HG03139 (cell line): ENCODE data around the gene KIF1A.

ENCODE experiments used
- ATAC-seq: cut with Tn5 transposase; IDR thresholded peaks from one replicate; pipeline ENCODE4 v1.9.1; 2021; ENCODE audit not compliant: unreplicated experiment

Gene KIF1A

GRCh38 chr2:240821429-240821778 lies 1.4 kb upstream of the KIF1A start:
- no peak for ATAC-seq

- ATAC-seq: no peak
Measured at GRCh38 chr2:240820607-240821428, 799 bp upstream of the KIF1A start.

DNA sequence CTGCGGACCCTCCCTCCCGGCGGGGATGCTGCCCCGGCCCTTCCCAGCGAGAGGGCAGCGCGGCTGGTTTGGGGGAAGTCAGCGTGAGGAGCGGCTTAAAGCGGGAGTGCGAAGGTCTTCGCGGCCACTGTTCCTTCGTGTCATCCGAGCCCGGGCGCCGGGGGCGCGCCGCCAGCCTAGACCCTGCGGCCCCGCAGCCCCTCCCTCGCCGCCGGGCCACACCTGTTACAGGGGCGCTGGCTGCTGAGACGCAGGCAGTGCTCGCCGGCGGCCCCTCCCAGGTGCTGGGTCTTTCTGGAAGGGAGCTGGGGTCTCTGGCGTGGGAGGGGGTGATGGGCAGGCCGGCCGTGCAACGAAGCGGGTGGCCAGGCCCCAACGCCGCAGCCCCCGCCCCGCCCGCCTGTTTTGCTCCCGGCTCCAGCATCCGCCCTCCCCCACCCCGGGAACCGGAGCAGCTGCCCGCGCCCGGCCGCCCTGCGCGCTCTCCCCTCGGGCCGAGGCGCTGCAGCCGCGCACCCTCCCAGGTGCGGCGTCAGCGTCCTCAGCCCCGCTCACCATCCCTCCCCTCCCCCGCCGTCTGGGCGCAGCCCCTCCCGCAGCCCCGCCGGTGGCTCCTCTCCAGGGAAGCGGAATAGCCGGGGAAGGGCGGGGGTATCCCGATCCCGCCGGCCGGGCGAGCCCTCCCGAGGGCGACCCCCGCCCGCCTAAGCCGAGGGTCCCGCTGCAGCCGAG lies 727 bp downstream of the KIF1A start:
- ATAC-seq: no peak

DNA sequence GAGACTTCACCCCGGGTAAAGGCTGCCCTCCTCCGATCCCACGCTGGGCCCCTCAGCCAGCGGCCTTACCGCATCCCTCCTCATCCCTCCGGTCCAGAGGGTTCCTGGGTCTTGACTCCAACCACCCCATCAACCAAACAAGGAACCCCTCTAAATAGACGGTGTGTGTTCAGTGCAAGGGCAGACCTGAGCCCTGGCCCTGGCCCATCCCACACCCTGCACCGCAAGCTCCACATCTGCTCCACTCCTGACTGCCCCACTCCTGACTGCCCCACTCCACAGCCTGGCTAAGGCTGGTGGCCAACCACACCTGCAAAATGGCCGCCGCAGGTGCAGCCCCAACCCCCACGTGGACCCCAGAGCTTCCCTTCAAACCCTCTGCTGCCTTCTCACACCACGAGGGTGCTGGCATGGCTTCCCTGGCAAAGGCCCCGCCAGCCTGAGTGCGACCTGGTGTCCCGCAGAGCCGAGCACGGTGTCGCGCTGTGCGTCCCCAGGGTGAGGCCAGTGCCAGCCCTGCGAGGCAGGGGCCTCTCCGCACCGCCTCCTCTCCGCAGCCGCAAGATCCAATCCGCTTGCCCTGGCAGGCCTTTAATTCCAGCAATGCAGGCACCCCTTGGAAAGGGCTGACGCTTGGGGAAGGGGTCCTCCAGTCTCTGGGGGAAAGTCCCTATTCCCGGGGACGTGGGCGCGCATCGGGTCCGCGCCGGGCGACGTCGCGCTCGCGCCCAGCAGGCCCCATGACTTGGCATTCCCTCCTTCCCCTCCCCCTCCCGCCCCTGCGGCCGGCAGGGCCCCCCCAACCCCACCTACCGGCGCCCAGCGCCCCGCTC lies 1.5 kb downstream of the KIF1A start:
- ATAC-seq: no peak

GRCh38 chr2:240817496-240818292 lies 2.3 kb downstream of the KIF1A start:
- ATAC-seq: no peak

- ATAC-seq: no peak
Measured at GRCh38 chr2:240816584-240817495, 3.2 kb downstream of the KIF1A start.

DNA sequence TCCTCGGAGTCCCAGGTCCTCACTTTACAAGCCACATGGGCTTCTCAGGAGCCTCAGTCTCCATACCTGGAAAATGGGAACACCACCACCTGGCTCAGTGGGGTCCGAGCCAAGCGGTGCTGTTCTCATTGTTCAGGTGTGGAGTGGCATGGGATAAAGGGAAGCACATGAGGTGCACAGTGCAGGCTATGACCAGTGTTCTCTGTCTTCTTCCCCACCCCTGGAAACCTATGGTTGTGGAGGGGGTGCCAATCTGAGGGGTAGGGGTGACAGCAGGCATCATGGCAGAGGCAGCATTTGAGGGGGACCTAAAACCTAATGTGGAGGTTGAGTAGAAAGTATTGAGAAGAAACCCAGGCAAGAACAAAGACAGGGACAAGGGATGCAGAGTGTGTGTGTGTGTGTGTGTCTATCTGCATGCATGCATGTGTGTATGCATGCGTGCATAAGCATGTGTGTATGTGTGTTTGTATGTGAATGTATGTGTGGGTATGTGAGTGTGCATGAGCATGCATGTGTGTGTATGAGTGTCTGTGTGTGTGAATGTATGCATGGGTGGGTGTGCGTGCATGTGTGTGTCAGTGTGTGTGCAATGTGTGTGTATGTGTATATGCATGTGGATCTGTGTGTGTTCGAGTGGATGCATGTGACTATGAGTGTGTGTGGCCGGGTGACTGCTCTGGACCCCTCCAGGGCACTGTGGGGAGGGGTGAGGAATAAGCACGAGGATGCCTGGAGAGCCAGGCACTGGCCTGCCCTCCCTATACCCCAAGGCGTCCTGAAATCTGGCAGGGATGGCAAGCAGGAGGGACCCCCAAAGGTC lies 4.0 kb downstream of the KIF1A start:
- no peak for ATAC-seq

DNA sequence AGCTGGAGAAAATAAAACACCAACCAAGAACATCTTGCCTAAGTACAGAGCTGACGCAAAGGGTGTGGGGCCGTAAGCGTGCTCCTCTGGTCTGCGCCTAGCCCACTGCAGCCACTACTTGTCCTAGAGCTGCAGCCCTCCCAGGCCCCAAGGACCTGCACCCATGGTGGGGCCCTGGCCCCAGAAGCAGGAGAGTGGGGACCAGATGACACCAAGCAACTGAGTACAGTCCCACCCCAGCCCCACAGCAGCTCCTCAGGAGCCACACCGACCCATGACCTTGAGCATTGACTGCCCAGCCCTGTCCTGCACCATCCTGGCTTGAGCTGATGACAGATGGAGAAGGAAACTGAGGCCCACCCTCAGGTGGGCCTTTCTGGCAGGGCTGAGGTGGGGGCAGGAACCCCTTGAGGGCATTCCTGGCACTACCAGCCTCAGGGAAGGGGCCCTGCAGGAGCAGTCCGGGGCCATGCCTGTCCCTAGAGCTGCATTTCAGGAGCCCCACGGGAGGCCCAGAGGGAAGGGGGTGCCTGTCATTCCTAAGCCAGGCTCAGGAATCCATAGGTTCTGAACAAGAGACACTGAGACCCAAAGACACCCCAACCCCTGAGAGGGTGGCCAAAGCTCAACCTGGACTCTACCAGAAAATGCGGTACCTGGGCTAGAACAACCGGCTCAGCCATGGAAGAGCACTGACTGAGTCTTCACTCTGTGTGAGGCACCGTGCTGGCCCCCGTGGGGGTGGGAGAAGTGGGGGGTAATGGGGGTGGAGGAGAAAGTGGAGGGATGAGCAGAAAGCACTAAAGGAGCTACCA lies 4.9 kb downstream of the KIF1A start:
- ATAC-seq: no peak

DNA sequence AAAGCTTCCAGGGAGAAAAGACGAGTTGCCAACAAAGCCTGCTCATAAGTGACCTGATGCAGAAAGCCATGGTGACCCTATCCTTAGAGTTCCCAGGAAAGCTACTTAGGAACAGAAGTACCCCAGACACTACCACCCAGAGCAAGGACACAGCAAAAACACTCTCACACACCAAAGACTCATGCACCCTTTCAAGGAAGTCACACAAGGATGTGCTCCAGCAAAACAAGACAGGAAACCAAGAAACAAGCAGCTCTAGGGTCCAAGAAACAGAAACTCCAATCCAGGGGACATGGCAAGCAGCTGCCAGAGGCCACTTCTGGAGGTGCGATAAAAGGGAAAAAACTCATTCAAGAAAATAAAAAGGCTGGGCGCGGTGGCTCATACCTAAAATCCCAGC lies 5.7 kb downstream of the KIF1A start:
- ATAC-seq: no peak

- ATAC-seq: no peak
Measured at GRCh38 chr2:240813231-240813921, 6.6 kb downstream of the KIF1A start.

DNA sequence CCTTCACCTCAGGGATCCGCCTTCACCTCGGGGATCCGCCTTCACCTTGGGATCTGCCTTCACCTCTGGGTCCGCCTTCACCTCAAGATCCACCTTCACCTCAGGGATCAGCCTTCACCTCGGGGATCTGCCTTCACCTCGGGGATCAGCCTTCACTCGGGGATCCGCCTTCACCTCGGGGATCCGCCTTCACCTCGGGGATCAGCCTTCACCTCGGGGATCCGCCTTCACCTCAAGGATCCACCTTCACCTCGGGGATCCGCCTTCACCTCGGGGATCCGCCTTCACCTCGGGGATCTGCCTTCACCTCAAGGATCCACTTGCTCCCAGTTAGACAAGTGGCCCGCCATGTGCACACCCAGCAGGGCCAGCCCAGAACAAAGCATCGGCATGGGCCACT lies 7.3 kb downstream of the KIF1A start:
- ATAC-seq: no peak

DNA sequence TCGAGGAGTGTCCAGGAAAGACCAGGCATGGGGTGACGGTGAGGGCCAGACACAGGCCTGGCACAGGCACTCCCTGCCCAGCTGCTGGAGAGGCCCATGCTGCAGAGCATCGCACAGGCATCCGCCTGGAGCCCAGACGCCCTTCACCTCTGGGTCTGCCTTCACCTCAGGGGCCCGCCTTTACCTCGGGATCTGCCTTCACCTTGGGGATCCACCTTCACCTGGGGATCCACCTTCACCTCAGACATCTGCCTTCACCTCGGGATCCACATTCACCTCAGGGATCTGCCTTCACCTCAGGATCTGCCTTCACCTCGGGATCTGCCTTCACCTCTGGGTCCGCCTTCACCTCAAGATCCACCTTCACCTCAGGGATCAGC lies 7.7 kb downstream of the KIF1A start:
- no peak for ATAC-seq

DNA sequence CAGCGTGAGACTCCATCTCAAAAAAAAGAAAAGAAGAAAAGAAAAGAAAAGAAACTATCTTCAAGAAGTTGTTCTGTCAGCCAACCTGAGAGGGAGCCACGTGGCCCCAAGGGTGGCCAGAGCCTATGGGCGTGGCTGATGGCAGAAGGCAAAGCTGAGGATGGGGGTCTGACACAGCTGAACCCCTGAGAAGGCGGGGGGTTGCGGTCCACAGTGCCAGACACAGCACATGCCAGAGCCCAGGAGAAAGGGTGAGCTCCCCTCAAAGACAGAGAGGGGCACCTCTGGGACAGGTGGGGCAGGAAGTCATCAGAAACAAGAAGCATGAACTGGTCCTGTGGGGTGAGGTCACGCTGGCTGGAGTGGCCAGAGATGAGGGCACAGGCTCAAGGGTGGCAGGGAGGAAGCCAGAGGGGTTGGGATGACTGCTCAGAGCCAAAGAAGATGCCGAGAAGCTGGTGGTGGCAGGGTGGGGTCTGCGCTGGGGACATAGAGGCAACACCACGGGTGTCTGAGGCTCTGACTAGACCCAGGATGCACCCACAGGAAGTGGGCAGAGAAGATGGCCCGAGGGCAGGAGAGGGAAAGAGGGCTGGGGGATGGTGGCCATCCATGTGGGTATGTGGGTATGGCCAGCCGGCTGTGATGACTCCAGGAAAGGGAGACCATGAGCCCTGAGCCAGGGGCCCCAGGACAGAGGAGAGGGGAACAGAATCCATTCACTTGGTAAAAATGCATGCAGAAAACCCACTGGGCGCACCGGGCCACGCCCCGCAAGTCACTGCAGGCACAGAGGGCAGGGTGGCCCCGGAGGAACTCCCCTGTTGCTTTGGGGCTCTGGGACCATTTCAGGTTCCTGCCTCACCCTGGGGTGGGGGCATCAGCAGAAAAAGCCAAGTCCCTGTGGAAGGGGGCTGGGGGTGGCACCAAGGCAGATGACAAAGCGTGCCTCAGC lies 8.4 kb downstream of the KIF1A start:
- ATAC-seq: no peak

DNA sequence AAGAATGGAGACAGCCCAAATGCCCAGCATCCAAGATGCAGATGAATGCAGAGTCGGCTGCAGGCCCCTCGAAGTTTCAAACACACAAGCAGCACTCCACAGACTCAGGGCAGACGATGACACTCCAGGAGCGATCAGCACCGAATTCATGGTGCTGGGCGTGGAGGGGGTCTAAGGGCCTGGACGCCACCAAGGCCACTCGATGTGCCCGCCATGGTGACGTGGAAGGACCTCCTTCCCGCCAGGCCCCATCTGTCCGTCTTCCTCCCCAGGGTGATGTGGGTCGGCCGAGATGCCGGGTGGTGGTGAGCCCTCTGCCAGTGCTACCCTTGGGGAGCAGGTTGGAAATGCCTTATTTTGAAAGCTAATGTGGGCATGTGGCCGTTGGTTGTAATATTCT lies 9.4 kb downstream of the KIF1A start:
- ATAC-seq: no peak

DNA sequence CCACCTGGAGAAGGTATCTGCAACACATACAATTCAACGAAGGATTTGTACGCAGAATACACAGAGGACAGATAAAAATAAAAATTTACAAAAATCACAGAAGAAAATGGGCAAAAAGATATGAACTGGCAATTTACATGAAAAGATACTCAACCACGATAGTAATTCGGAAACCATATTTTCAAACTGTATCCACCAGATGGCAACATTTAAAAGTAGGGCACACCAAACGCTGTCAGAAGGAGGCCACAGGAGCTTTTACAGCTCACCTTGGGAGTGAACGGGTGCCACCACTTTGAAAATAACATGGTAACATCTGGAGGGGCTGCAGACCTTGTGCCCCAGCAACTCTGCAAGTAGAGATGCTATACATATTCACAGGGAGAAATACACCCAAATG lies 9.8 kb downstream of the KIF1A start:
- no peak for ATAC-seq

DNA sequence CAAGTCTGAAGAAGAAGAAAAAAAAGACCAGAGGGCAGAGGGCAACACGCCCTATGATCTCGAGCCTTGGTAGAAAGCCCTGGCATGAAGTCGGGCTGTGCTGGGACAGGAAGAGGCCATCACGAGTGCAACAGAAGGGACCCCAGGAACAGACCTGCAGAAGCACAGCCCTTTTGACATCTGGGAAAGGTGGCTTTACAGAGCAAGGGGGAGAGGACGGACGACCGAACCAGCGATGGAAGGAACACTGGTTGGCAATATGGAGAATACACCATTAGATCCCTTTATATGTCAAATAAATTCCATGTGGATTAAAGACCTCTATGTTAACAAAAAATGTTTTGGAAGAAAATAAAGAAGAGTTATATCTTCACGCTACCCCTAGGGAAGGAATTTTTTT lies 10.7 kb downstream of the KIF1A start:
- ATAC-seq: no peak

DNA sequence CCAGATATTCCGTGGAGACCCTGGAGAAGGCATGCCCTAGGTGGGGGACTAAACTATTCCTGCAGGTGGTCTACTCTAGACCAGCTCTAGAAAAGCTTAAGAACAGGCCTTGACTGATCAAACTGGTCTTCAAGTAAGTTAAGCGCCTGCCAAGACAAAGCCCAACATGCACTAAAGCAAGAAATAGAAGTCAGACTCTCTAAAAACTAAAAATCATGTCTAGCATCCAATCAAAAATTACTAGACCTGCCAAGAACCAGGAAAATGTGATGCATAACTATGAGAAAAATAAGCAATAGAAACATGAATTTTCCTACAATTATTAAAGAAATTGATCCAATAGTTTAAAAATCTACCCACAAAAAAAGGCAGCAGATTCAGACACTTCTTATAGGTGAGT lies 13.6 kb downstream of the KIF1A start:
- ATAC-seq: no peak
